GM10847 (cell line): Measurements from ENCODE around the gene TMEM134.

Source experiments
- POLR2A ChIP-seq: IDR thresholded peaks from 2 replicates; pipeline ENCODE4 v1.6.1; 2011; ENCODE audit not compliant: insufficient read length; ENCODE audit errors: extremely low read depth

TMEM134 gene

GRCh38 chr11:67453816-67454732 is 15.0 kb downstream of the TMEM134 start:
- no peak for TF ChIP-seq POLR2A

GRCh38 chr11:67452141-67452952 is 16.7 kb downstream of the TMEM134 start, which contains the start of gene GPR152:
Gene GPR152, minus strand, starts transcription at chr11:67452729. Its CDS starts 5 bp downstream, at chr11:67452724.
- TF ChIP-seq POLR2A, result no peak

GRCh38 chr11:67451658-67451976 is 17.4 kb downstream of the TMEM134 start:
- no peak for TF ChIP-seq POLR2A

- no peak for TF ChIP-seq POLR2A
Observed at GRCh38 chr11:67450796-67451657, 18.0 kb downstream of the TMEM134 start.

- TF ChIP-seq POLR2A, result no peak
Observed at GRCh38 chr11:67449116-67449844, 19.8 kb downstream of the TMEM134 start.

- no peak for TF ChIP-seq POLR2A
Observed at GRCh38 chr11:67448220-67448609, 20.8 kb downstream of the TMEM134 start.

- TF ChIP-seq POLR2A, result no peak
Observed at GRCh38 chr11:67445515-67445914, 23.5 kb downstream of the TMEM134 start.

GRCh38 chr11:67442504-67443404 is 26.3 kb downstream of the TMEM134 start:
- peak; percentile 19 for TF ChIP-seq POLR2A

- TF ChIP-seq POLR2A, result no peak
Observed at GRCh38 chr11:67441731-67442351, 27.2 kb downstream of the TMEM134 start.

GRCh38 chr11:67441098-67441563 is 27.9 kb downstream of the TMEM134 start:
- no peak for TF ChIP-seq POLR2A

- no peak for TF ChIP-seq POLR2A
Observed at GRCh38 chr11:67440229-67441097, 28.6 kb downstream of the TMEM134 start.
